NCI-H82 treated with DMSO at 0.1 percent for 48 hours (cell line): ENCODE results near the gene WDR70.
A peak's percentile ranks its signal among the peaks of the same experiment; 100 is the strongest.
"Not testable (repeated sequence)": the region's sequence is repeated elsewhere in the genome, so short reads cannot be mapped to it uniquely, and the experiment has no call there.

Experiments used
- DNase-seq: peaks from one replicate; lab custom pipeline; 2025; ENCODE audit not compliant: unreplicated experiment; lab: John Stamatoyannopoulos, UW

The WDR70 gene

DNA sequence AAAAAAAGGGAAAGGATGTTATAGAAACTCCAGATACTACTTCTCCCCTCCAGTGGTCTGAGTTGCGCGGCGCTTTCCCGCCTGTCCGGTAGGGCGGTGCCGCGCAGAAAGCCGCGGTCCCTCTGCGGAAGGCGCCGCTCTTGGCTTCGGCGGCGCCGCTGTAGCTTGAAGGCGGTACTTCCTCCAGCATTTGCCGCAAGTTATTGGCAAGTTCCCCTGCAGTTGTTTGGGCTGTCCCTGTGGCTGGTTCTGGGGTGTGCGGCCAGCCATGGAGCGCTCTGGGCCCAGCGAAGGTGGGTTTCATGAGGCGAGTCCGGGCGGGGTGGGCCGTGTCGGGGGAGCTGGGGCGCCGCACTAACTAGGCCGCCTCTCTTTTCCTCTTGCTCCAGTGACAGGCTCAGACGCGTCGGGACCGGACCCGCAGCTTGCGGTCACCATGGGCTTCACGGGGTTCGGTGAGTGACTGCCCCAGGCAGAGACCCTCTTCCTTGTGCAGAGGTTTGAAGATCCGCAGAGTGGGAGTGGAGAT, at the start of gene WDR70:
Gene WDR70 (plus strand): TSS at position 219 of the 529 bp plus-strand sequence. CDS start 50 bp downstream, at position 269.
- peak; percentile 49 for DNase-seq

DNA sequence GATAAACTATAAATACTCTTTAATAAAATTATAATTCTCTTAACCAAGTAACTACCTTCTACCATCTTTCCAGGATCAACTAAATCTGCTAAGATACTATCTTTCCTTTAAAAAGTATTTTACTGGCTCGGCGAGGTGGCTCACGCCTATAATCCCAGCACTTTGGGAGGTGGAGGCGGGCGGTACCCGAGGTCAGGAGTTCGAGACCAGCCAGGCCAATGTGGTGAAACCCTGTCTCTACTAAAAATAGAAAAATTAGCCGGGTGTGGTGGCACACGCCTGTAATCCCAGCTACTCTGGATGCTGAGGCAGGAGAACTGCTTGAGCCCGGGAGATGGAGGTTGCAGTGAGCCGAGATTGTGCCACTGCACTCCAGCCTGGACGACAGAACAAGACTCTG, 44.4 kb upstream of the WDR70 start:
- not testable (repeated sequence) for DNase-seq

DNA sequence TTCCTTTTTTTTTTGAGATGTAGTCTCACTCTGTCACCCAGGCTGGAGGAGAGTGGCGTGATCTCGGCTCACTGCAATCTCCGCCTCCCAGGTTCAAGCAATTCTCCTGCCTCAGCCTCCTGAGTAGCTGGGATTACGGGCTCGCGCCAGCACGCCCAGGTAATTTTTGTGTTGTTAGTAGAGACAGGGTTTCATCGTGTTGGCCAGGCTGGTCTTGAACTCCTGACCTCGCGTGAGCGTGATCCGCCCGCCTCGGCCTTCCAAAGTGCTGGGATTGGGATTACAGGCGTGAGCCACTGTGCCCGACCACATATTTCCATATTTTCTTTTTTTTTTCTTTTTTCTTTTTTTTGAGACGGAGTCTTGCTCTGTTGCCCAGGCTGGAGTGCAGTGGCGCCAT, 36.4 kb upstream of the WDR70 start:
- not testable (repeated sequence) for DNase-seq

GRCh38 chr5:37355161-37355560, 24.0 kb upstream of the WDR70 start:
- no peak for DNase-seq

DNA sequence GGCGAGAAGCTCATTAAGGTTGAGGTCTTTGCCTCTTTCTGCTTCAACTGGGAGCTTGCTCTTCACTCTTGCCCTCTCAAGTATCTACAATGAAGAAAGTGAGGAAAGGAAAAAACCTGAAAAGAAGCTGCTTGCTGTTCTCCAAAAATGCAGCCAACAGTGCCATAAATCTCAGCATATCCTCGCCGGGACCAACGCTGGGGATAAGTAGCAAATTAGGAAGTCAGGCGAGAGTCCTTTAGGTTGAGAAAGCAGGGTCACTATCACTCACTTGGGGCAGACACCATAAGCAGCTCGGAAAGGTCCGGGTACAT, 8.6 kb upstream of the WDR70 start:
- DNase-seq = no peak

DNA sequence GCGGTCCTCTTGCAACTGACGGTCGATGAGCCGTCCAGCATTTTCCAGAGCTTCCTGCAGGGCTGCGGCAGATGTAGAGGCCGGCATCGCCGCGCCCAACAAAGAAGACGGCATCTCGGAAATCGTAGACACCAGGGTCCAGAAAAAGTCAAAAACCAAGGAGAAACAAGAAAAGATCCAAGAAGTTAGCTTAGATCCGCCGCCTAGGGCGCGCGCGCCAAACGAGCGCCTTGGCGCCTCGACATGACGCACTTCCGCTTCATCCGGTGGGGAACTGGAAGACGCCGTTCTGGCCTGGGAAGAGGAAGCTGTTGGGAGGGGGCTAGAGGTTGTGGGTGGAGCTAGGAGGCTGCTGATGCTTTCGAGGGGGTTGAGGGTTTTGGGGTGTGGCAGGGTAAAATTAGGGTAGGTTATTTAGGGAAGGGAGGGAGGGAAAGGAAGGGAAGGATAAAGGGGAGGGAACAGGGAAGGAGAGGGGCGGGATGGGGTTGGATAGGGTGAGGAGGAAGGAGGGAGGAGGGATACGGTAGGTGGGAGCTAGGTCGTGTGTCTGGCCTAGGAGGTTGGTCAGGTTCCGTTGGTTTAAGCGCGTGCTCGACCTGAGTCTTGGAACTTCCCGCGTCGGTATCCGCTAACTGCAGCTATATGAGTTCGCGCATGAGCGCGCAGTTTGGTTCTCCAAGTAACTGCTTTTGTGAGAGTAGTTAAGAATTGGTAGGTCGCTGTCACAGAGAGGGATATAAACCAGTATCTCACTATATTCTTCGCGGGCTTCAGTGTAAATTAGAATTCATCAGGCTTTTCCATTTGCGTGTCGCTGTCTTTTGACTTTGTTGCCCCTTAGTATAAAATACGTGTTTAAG, 8.0 kb upstream of the WDR70 start, which contains the start of gene NUP155:
Gene NUP155 (minus strand): TSS at position 243 of the 863 bp plus-strand sequence. CDS start 129 bp downstream, at position 114.
- peak; percentile 92 for DNase-seq

DNA sequence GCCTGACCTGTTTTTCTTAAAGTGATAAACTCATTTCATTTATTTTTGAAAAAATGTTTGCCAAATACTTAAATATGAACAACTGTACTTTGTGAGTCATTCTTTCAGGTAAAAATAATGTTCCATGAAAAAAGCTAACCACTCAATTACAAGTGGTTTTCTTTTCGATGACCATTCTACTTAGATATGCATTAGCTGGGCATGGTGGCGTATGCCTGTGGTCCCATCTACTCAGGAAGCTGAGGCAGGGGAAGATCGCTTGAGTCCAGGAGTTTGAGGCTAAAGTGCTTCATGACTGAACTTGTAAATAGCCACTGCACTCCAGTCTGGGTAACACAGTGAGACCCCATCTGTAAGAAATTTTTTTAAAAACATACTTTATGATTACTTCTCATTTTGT, 4.0 kb upstream of the WDR70 start:
- DNase-seq = no peak

DNA sequence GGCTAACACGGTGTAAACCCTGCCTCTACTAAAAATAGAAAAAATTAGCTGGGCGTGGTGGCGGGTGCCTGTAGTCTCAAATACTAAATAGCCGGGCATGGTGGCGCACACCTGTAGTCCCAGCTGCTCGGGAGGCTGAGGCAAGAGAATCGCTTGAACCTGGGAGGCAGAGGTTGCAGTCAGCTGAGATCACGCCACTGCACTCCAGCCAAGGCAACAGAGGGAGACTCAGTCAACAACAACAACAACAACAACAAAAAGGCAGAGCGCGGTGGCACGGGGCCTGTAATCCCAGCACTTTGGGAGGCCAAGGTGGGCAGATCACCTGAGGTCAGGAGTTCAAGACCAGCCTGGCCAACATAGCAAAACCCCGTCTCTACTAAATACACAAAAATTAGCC, 1.1 kb upstream of the WDR70 start:
- not testable (repeated sequence) for DNase-seq

GRCh38 chr5:37391591-37391990, 12.5 kb downstream of the WDR70 start:
- no peak for DNase-seq

DNA sequence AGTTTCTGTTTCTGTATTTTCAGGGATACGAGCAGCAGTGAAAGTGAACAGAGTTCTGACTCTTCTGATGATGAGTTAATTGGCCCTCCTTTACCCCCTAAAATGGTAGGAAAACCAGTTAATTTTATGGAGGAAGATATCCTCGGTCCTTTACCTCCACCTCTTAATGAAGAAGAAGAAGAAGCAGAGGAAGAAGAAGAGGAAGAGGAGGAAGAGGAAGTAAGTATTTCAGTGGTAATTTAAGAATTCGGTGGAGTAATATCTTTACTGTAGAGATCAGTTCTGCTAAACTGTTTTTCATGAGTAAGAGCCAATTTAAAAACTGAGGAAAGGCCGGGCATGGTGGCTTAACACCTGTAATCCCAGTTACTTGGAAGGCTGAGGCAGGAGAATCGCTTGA, 17.2 kb downstream of the WDR70 start:
- DNase-seq = no peak

- no peak for DNase-seq
Observed at GRCh38 chr5:37400501-37400900, 21.4 kb downstream of the WDR70 start.

GRCh38 chr5:37412515-37412914, 33.4 kb downstream of the WDR70 start:
- DNase-seq = no peak

- not testable (repeated sequence) for DNase-seq
Observed at GRCh38 chr5:37415456-37415855, 36.3 kb downstream of the WDR70 start.

- no peak for DNase-seq
Observed at GRCh38 chr5:37417347-37417746, 38.2 kb downstream of the WDR70 start.

DNA sequence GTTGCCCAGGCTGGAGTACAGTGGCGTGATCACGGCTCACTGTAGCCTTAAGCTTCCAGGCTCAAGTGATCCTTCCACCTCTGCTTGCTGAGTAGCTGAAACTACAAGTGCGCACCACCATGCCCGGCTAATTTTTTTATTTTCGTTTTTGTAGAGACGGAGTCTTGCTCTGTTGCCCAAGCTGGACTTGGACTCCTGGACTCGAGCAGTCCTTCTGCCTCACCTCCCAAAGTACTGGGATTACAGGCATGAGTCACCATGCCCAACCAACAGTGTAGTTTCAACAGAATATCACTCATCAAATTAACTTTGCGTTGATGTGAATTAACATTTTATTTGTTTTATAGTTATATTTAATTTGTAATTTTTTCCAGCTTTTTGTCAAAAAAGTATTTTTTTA, 45.3 kb downstream of the WDR70 start:
- no peak for DNase-seq

GRCh38 chr5:37428044-37428443, 48.9 kb downstream of the WDR70 start:
- DNase-seq = no peak

DNA sequence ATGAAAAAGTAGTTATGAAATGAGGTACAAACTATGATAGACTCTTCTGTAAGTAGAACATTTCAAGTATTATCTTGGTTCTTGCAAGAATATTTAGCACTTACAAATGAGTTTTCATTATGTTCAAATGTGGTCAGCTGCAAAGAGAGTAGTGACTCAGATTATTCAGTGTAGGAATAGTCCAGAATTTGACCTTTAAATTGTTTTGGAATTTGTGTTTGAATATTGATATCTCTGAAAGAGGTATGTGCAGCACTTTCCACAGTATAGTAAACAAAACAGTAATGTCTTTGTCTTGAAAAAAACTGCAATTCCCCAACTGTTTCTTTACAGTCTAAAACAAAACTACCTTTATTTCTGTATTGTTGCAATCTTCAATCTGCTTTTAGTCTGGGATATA, 56.1 kb downstream of the WDR70 start:
- DNase-seq = no peak

DNA sequence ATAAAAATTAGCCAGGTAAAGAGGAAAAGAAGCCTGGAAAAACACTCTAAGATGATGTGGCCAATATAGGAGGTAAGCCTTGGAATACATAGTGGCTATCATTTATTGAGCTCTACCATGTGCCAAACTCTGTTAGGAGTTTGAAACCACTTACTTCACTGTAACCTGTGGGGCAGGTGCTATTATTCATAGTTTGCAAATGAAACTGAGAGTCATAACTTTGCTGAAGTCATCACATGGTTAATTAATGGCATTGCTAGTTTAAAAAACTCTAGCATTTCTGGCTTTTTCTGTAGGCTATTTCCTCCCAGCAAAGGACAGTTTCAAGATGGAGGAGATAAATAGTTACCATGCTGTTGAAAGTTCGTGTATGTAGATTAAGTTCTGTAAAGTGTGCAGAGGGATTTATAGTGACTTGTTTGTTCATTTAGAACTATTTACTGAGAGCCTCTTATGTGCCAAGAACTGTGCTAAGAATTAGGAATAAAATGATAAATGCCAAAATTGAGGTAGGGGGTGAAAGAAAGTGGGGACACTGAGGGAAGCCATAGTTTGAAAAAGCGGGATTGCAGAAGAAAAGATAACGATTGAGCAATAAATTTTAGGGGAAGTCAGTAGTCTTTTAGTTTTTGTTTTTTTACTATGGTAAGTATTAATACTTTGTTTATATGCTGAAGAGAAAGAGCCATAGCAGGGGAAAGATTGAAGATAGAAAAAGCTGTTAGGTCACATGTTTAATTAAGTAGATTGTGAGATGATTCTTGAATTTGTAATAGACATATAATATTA, 57.2 kb downstream of the WDR70 start:
- no peak for DNase-seq

DNA sequence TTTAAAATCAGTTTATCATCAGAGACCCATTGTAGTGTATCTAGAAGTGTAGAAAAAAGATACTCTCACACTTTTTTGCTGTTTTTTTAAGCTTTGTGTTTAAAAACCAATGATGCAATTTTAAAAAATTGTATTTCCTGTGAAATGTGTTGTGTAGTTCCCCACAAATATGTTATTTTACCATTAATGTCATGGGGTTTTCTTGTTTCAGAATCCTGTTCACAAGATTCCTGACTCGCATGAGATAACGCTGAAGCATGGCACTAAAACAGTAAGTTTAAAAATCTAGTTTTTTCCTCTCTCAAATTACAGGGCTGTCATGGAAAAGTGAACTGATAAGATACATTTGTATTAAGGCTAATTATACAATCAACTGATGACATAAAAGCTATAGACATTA, 58.6 kb downstream of the WDR70 start:
- DNase-seq = no peak

DNA sequence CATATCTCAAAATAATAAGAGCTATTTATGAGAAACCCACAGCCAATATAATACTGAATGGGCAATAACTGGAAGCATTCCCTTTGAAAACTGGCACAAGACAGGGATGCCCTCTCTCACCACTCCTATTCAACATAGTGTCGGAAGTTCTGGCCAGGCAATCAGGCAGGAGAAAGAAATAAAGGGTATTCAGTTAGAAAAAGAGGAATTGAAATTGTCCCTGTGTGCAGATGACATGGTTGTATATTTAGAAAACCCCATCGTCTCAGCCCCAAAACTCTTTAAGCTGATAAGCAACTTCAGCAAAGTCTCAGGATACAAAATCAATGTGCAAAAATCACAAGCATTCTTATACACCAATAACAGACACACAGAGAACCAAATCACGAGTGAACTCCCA, 66.7 kb downstream of the WDR70 start:
- not testable (repeated sequence) for DNase-seq

- DNase-seq = no peak
Observed at GRCh38 chr5:37448941-37449340, 69.8 kb downstream of the WDR70 start.

GRCh38 chr5:37451991-37452390, 72.9 kb downstream of the WDR70 start:
- DNase-seq = not testable (repeated sequence)
